DND-41 (cell line): ENCODE data around the gene C6orf47.

Experiments used
- EZH2 ChIP-seq: IDR thresholded peaks from 3 replicates; pipeline ENCODE4 v1.6.1; 2012; ENCODE audit warnings: borderline replicate concordance, low read depth, mild to moderate bottlenecking, moderate library complexity, low read length, inconsistent platforms; ENCODE audit not compliant: severe bottlenecking
- TF ChIP-seq, protein P1 (sequence below): IDR thresholded peaks from 2 replicates; pipeline ENCODE4 v1.5.1; 2012; ENCODE audit warnings: borderline replicate concordance, low read length, moderate library complexity, mild to moderate bottlenecking; ENCODE audit not compliant: poor library complexity, severe bottlenecking; ENCODE audit errors: extremely low read depth

DNA sequence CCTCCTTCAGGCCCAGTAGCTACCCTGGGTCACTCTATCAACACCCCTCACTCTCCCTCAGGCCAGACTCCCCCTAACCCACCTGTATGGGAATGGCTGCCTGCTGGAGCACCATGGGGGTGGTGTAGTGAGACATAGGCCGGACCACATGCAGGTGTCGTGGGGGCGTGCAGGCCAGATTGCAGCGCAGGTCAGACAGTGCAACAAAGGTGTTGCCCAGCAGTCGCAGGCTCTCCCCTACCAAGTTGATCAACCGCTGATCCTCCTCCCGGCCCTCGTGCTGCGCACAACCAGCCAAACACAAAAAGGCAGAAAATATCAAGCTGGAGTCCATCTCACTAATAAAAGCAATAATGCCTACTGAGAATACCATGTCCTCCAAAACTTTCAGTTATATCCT, 15.3 kb downstream of the C6orf47 start:
- TF ChIP-seq, protein P1, sequence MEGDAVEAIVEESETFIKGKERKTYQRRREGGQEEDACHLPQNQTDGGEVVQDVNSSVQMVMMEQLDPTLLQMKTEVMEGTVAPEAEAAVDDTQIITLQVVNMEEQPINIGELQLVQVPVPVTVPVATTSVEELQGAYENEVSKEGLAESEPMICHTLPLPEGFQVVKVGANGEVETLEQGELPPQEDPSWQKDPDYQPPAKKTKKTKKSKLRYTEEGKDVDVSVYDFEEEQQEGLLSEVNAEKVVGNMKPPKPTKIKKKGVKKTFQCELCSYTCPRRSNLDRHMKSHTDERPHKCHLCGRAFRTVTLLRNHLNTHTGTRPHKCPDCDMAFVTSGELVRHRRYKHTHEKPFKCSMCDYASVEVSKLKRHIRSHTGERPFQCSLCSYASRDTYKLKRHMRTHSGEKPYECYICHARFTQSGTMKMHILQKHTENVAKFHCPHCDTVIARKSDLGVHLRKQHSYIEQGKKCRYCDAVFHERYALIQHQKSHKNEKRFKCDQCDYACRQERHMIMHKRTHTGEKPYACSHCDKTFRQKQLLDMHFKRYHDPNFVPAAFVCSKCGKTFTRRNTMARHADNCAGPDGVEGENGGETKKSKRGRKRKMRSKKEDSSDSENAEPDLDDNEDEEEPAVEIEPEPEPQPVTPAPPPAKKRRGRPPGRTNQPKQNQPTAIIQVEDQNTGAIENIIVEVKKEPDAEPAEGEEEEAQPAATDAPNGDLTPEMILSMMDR, result no peak
- no peak for TF ChIP-seq EZH2
